ENCODE results near the gene CMTM7. TPM values are rescaled to one million over a fixed set of nuclear protein-coding genes. Genes with fewer than 3 reads are reported as not detected.
A peak's percentile ranks its signal among the peaks of the same experiment; 100 is the strongest.

CMTM7 gene
- total RNA-seq, 1 donor from 2014 or later, result 11.8 TPM

- Histone ChIP-seq H3K4me2 (no peak overlapping the region), H3K4me3 (no peak overlapping the region), H3K79me2 (ENCODE audit: low read depth) (no peaks in the 10 kb centered on the region), H2AFZ (replicated peaks) (no peak overlapping the region), H3K27ac (no peak overlapping the region), H3K36me3 (no peaks in the 10 kb centered on the region), H3K27me3 (no peaks in the 10 kb centered on the region), H3F3A (ENCODE audit: low read depth) (no peaks in the 10 kb centered on the region), H3K9ac (no peak overlapping the region), H3K4me1 (no peaks in the 10 kb centered on the region), H3K9me3 (ENCODE audit: low read depth) (no peaks in the 10 kb centered on the region), H4K20me1 (ENCODE audit: low read depth) (no peaks in the 10 kb centered on the region)
- Mint-ChIP-seq H3K36me3 (peaks cover 29% of the 10 kb centered on the region), H3K9me3 (no peaks in the 10 kb centered on the region), H3K27ac (no peak overlapping the region), H3K4me1 (no peaks in the 10 kb centered on the region), H3K27me3 (ENCODE audit: insufficient read depth, low read depth) (no peaks in the 10 kb centered on the region), H3K4me3 (no peak overlapping the region)
- no peak for DNase-seq (ENCODE audit: low spot score)
- TF ChIP-seq EZH2 (IDR thresholded peaks at IDR 0.05), result no peak
- no peak for TF ChIP-seq EZH2phosphoT487 (IDR thresholded peaks at IDR 0.05)
- TF ChIP-seq CTCF (IDR thresholded peaks at IDR 0.05), result no peak
Observed at GRCh38 chr3:32481791-32482631, 90.4 kb downstream of the CMTM7 start.

DNA sequence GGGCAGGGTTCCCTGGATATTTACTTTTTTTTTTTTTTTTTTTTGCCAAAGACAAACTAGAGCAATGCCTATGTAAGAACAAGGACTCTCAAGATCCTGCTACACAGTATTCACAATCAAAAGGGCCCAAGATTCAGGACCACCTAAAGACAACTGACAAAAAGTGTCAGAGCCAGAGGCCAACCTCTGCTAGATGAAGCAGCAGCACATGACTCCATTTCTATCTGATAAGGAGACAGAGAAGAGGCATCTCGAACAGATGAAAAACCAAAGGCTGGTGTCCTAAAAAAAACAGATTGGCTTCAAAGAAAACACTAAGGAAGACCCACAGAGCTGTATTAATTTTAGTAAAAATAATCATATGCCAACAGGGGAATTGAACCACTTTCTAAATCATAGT is 91.0 kb downstream of the CMTM7 start:
- no peaks in the 10 kb centered on the region for H3K27me3 ChIP-seq
- no peak overlapping the region for H3K4me3 ChIP-seq
- H3K27ac ChIP-seq, result no peak overlapping the region
- no peaks in the 10 kb centered on the region for H3K27me3 Mint-ChIP-seq (ENCODE audit: insufficient read depth, low read depth)
- H3K36me3 Mint-ChIP-seq, result peaks cover 27% of the 10 kb centered on the region
- no peaks in the 10 kb centered on the region for H3K79me2 ChIP-seq (ENCODE audit: low read depth)
- no peak for DNase-seq (ENCODE audit: low spot score)
- H3K4me2 ChIP-seq, result no peak overlapping the region
- H3K9me3 ChIP-seq (ENCODE audit: low read depth), result no peaks in the 10 kb centered on the region
- H2AFZ ChIP-seq (replicated peaks), result no peak overlapping the region
- H4K20me1 ChIP-seq (ENCODE audit: low read depth), result no peaks in the 10 kb centered on the region
- H3F3A ChIP-seq (ENCODE audit: low read depth), result no peaks in the 10 kb centered on the region
- H3K27ac Mint-ChIP-seq, result no peak overlapping the region
- H3K4me3 Mint-ChIP-seq, result no peak overlapping the region
- TF ChIP-seq EZH2phosphoT487 (IDR thresholded peaks at IDR 0.05) (no peak), CTCF (IDR thresholded peaks at IDR 0.05) (no peak), EZH2 (IDR thresholded peaks at IDR 0.05) (no peak)
- H3K36me3 ChIP-seq, result no peaks in the 10 kb centered on the region
- no peaks in the 10 kb centered on the region for H3K4me1 Mint-ChIP-seq
- no peaks in the 10 kb centered on the region for H3K9me3 Mint-ChIP-seq
- no peak overlapping the region for H3K9ac ChIP-seq
- no peaks in the 10 kb centered on the region for H3K4me1 ChIP-seq

- H4K20me1 ChIP-seq (ENCODE audit: low read depth), result no peaks in the 10 kb centered on the region
- Mint-ChIP-seq H3K27ac (no peak overlapping the region), H3K4me3 (no peak overlapping the region)
Observed at GRCh38 chr3:32483772-32484171, 92.1 kb downstream of the CMTM7 start.

More at GRCh38 chr3:32483772-32484171, 92.1 kb downstream of the CMTM7 start:
- Histone ChIP-seq H3F3A (ENCODE audit: low read depth) (no peaks in the 10 kb centered on the region), H2AFZ (replicated peaks) (no peak overlapping the region), H3K79me2 (ENCODE audit: low read depth) (no peaks in the 10 kb centered on the region), H3K9me3 (ENCODE audit: low read depth) (no peaks in the 10 kb centered on the region), H3K27ac (peak overlapping the region; percentile 36), H3K4me1 (no peaks in the 10 kb centered on the region), H3K4me2 (no peak overlapping the region), H3K36me3 (no peaks in the 10 kb centered on the region), H3K27me3 (no peaks in the 10 kb centered on the region), H3K4me3 (no peak overlapping the region), H3K9ac (no peak overlapping the region)
- H3K27me3 Mint-ChIP-seq (ENCODE audit: insufficient read depth, low read depth), result no peaks in the 10 kb centered on the region
- peaks cover 20% of the 10 kb centered on the region for H3K36me3 Mint-ChIP-seq
- H3K9me3 Mint-ChIP-seq, result no peaks in the 10 kb centered on the region
- no peaks in the 10 kb centered on the region for H3K4me1 Mint-ChIP-seq
- TF ChIP-seq EZH2phosphoT487 (IDR thresholded peaks at IDR 0.05), result no peak
- no peak for TF ChIP-seq CTCF (IDR thresholded peaks at IDR 0.05)
- TF ChIP-seq EZH2 (IDR thresholded peaks at IDR 0.05), result no peak
- DNase-seq (ENCODE audit: low spot score), result no peak

Measured in neural progenitor cell (in vitro differentiated cells).